Keratinocyte (primary cell): Measurements from ENCODE around the gene ZBTB46.

Source experiments
- CTCF ChIP-seq, 3 experiments: IDR thresholded peaks in 1 of 3; conservative IDR thresholded peaks in 1 of 3; optimal IDR thresholded peaks in 1 of 3; 2 replicates in 2 of 3; 3 replicates in 1 of 3; pipeline versions ENCODE3 to v1.5.1; 2011; ENCODE audit warnings: low read length in 3 of 3, mild to moderate bottlenecking in 3 of 3, moderate library complexity in 2 of 3, control low read depth in 1 of 3, inconsistent platforms in 1 of 3; ENCODE audit not compliant: insufficient read depth in 2 of 3; ENCODE audit errors: extremely low read depth in 1 of 3
- EZH2 ChIP-seq: IDR thresholded peaks from one replicate; pipeline ENCODE4 v1.6.1; 2012; ENCODE audit warnings: inconsistent platforms, mild to moderate bottlenecking, low read length, moderate library complexity

GRCh38 chr20:63708301-63709148 lies 122.5 kb downstream of the ZBTB46 start:
- TF ChIP-seq EZH2 (no peak), CTCF (optimal IDR thresholded peaks at IDR 0.05 in 1 of 3, IDR thresholded peaks at IDR 0.05 in 1 of 3, conservative IDR thresholded peaks at IDR 0.05 in 1 of 3; ENCODE audit: extremely low read depth in 1 of 3, insufficient read depth in 2 of 3, low read length in 3 of 3) (no peak)
